HCT116 (cell line): ENCODE measurements around the gene PTRHD1. TPM values are rescaled to one million over a fixed set of nuclear protein-coding genes. Genes with fewer than 3 reads are reported as not detected.

ENCODE experiments used
- ATAC-seq: fragments of 200-7000 bp; cut with Tn5 transposase; 2 replicates; pipeline ENCODE4 v1.9.1; 2020; ENCODE audit warnings: mild to moderate bottlenecking, moderate library complexity
- BruUV-seq: library from RNA; stranded (reverse); fragments of 400-500 nt; replicated peaks from 2 replicates; lab custom pipeline; 2021; lab: Mats Ljungman, UMichigan
- CTCF ChIA-PET: fragments of 300-600 bp; sonication (Branson Sonifier 250); formaldehyde crosslinking; loops from one replicate; lab custom pipeline; 2021; ENCODE audit warnings: antibody characterized with exemption; lab: Charles Lee
- POLR2A ChIA-PET: fragments of 300-600, 350-600 bp; sonication (Branson Sonifier 250); formaldehyde crosslinking; loops from one replicate; lab custom pipeline; 2021; ENCODE audit warnings: antibody characterized with exemption; lab: Charles Lee
- RAD21 ChIA-PET, 2 experiments: fragments of 300-600 bp; sonication (Branson Sonifier 250); formaldehyde crosslinking; loops; one replicate each; lab custom pipeline; 2023; ENCODE audit warnings: low total read pairs in 2 of 2; ENCODE audit not compliant: uncharacterized antibody in 2 of 2, unreplicated experiment in 2 of 2, low non-redundant PET in 1 of 2; lab: Charles Lee
- DNase-seq: peaks from one replicate; pipeline ENCODE4 v3.0.0-alpha.2; 2010; ENCODE audit warnings: low read depth, low spot score
- H2AFZ ChIP-seq: fragments of 200-600 bp; shearing (Covaris generic), sonication (generic); 2 replicates; pipeline ENCODE4 v1.6.1; 2017; ENCODE audit warnings: low read depth, mixed run types, mixed read lengths, antibody characterized with exemption, low read length; ENCODE audit not compliant: poor library complexity, severe bottlenecking
- H3K27ac ChIP-seq: 2 replicates; pipeline ENCODE4 v1.5.1; 2012; ENCODE audit warnings: low read depth, low read length
- H3K27me3 ChIP-seq: fragments of 200-600 bp; sonication (generic); 2 replicates; pipeline ENCODE4 v1.6.1; 2016; ENCODE audit warnings: mixed run types, low read length, mixed read lengths; ENCODE audit not compliant: insufficient read depth
- H3K36me3 ChIP-seq, 2 experiments: fragments of 200-500 bp in 1 of 2; fragments of 200-600 bp in 1 of 2; sonication (Bioruptor generic) in 1 of 2; sonication (generic) in 1 of 2; 2 replicates each; pipeline versions ENCODE4 v1.5.1 to v1.6.1; 2014 to 2016; ENCODE audit warnings: low read length in 2 of 2, inconsistent platforms in 1 of 2, mixed read lengths in 1 of 2, mixed run types in 1 of 2; ENCODE audit not compliant: insufficient read depth in 2 of 2, control insufficient read depth in 1 of 2
- H3K4me1 ChIP-seq, 2 experiments: fragments of 200-600 bp in 1 of 2; sonication (generic) in 1 of 2; 2 replicates each; pipeline versions ENCODE4 v1.5.1 to v1.6.1; 2012 to 2017; ENCODE audit warnings: low read length in 2 of 2, inconsistent platforms in 1 of 2, mild to moderate bottlenecking in 1 of 2, mixed read lengths in 1 of 2, mixed run types in 1 of 2, moderate library complexity in 1 of 2; ENCODE audit not compliant: insufficient read depth in 2 of 2, control insufficient read depth in 1 of 2
- H3K4me2 ChIP-seq: fragments of 200-600 bp; sonication (generic); 2 replicates; pipeline ENCODE4 v1.6.1; 2017; ENCODE audit warnings: mixed run types, low read length, mixed read lengths
- H3K4me3 ChIP-seq, 2 experiments: fragments of 200-600 bp in 1 of 2; sonication (generic) in 1 of 2; replicated peaks in 1 of 2; 2 replicates each; pipeline ENCODE4 v1.5.1; 2011 to 2016; ENCODE audit warnings: low read length in 2 of 2, control low read depth in 1 of 2, low read depth in 1 of 2, mild to moderate bottlenecking in 1 of 2, mixed read lengths in 1 of 2, mixed run types in 1 of 2
- H3K79me2 ChIP-seq: fragments of 200-600 bp; sonication (generic); 2 replicates; pipeline ENCODE4 v1.6.1; 2017; ENCODE audit warnings: mild to moderate bottlenecking, mixed run types, low read length, moderate library complexity, mixed read lengths; ENCODE audit not compliant: insufficient read depth
- H3K9ac ChIP-seq: fragments of 200-600 bp; sonication (generic); 2 replicates; pipeline ENCODE4 v1.6.1; 2016; ENCODE audit warnings: low read length, mixed read lengths
- H3K9me2 ChIP-seq: fragments of 200-600 bp; sonication (generic), shearing (Covaris generic); 2 replicates; pipeline ENCODE4 v1.6.1; 2017; ENCODE audit warnings: mixed run types, mild to moderate bottlenecking, moderate library complexity; ENCODE audit not compliant: insufficient read depth
- H3K9me3 ChIP-seq, 2 experiments: fragments of 200-500 bp in 1 of 2; fragments of 200-600 bp in 1 of 2; sonication (Bioruptor generic) in 1 of 2; sonication (generic) in 1 of 2; 2 replicates each; pipeline ENCODE4 v1.6.1; 2014 to 2017; ENCODE audit warnings: low read length in 2 of 2, mixed read lengths in 2 of 2, inconsistent platforms in 1 of 2, low read depth in 1 of 2, mild to moderate bottlenecking in 1 of 2, mixed run types in 1 of 2, moderate library complexity in 1 of 2; ENCODE audit not compliant: control insufficient read depth in 1 of 2, insufficient read depth in 1 of 2
- H4K20me1 ChIP-seq: fragments of 200-600 bp; sonication (generic), shearing (Covaris generic); 2 replicates; pipeline ENCODE4 v1.6.1; 2017; ENCODE audit warnings: mixed run types, mild to moderate bottlenecking, moderate library complexity; ENCODE audit not compliant: insufficient read depth
- ATF3 ChIP-seq: IDR thresholded peaks from 2 replicates; pipeline ENCODE4 v1.6.1; 2012
- CBX3 ChIP-seq: IDR thresholded peaks from 2 replicates; pipeline ENCODE4 v1.6.1; 2012; ENCODE audit warnings: low read depth
- EGR1 ChIP-seq: IDR thresholded peaks from 2 replicates; pipeline ENCODE4 v1.6.1; 2012; ENCODE audit warnings: low read depth
- ELF1 ChIP-seq: IDR thresholded peaks from 2 replicates; pipeline ENCODE4 v1.6.1; 2012; ENCODE audit warnings: low read depth, borderline replicate concordance
- EZH2 ChIP-seq: fragments of 200-600 bp; sonication (generic); IDR thresholded peaks from 2 replicates; pipeline ENCODE4 v1.6.1; 2017; ENCODE audit warnings: antibody characterized with exemption, mixed run types
- JUND ChIP-seq: IDR thresholded peaks from 2 replicates; pipeline ENCODE4 v1.6.1; 2012
- POLR2AphosphoS5 ChIP-seq: IDR thresholded peaks from 2 replicates; pipeline ENCODE4 v1.6.1; 2011; ENCODE audit warnings: mild to moderate bottlenecking, low read depth, low read length, moderate library complexity
- REST ChIP-seq: IDR thresholded peaks from 2 replicates; pipeline ENCODE4 v1.6.1; 2012; ENCODE audit warnings: low read depth
- SP1 ChIP-seq: IDR thresholded peaks from 2 replicates; pipeline ENCODE4 v1.6.1; 2012; ENCODE audit warnings: low read depth
- SRF ChIP-seq: IDR thresholded peaks from 2 replicates; pipeline ENCODE4 v1.6.1; 2012; ENCODE audit warnings: low read depth
- TCF7L2 ChIP-seq: IDR thresholded peaks from 2 replicates; pipeline ENCODE4 v1.7.0; 2011; ENCODE audit warnings: borderline replicate concordance, inconsistent platforms; ENCODE audit not compliant: insufficient read depth, insufficient read length; ENCODE audit errors: extremely low read depth
- ZFX ChIP-seq: fragments of 450-650 bp; IDR thresholded peaks from 2 replicates; pipeline ENCODE4 v1.6.1; 2017
- intact Hi-C: fragments of 100-400 bp; cut with micrococcal nuclease; formaldehyde crosslinking; loops from 2 replicates; pipeline ENCODE4 v1.10.0; 2022
- total RNA-seq: library from RNA; stranded (reverse); gene quantifications from one replicate; pipeline ENCODE4 v1.2.1, GENCODE V29; 2021; ENCODE audit not compliant: unreplicated experiment

PTRHD1 gene
- total RNA-seq, 1 experiment from 2014 or later, result 24.3 TPM

- no peak for TF ChIP-seq REST
- TF ChIP-seq EZH2, result no peak
- no peak for TF ChIP-seq SP1
These were observed 23.2 kb upstream of the PTRHD1 start (continued) for GRCh38 chr2:24816404-24816803.

- Histone ChIP-seq H2AFZ (no peak overlapping the region), H3K4me1 (no peaks in the 10 kb centered on the region), H3K9me3 (no peaks in the 10 kb centered on the region), H3K4me3 (no peak overlapping the region), H3K9ac (no peak overlapping the region), H3K9me2 (no peaks in the 10 kb centered on the region), H3K79me2 (peaks cover 48% of the 10 kb centered on the region), H3K4me2 (no peak overlapping the region), H3K27ac (no peak overlapping the region), H3K27me3 (no peaks in the 10 kb centered on the region), H3K36me3 (peaks cover 30 to 49% of the 10 kb centered on the region in 2 experiments), H4K20me1 (no peaks in the 10 kb centered on the region)
- CTCF ChIA-PET, result no interaction called here
- no peak for TF ChIP-seq ZFX
- intact Hi-C loops, result no loop called here
- RAD21 ChIA-PET, result no interaction called here
- POLR2A ChIA-PET, result no interaction called here
- ATAC-seq (no peak), DNase-seq (no peak)
- BruUV-seq, result no TSS peak
These were observed 22.0 kb upstream of the PTRHD1 start for GRCh38 chr2:24815171-24815570.

GRCh38 chr2:24814516-24814915, 21.3 kb upstream of the PTRHD1 start:
- Histone ChIP-seq H3K4me3 (no peak overlapping the region), H3K79me2 (peaks cover 54% of the 10 kb centered on the region), H4K20me1 (no peaks in the 10 kb centered on the region), H3K4me1 (peaks cover 0 to 2% of the 10 kb centered on the region in 2 experiments; a peak in 2 of 4 replicates), H3K9me3 (no peaks in the 10 kb centered on the region), H3K27me3 (no peaks in the 10 kb centered on the region), H3K36me3 (peaks cover 30 to 45% of the 10 kb centered on the region in 2 experiments), H3K27ac (no peak overlapping the region), H3K4me2 (no peak overlapping the region), H3K9me2 (no peaks in the 10 kb centered on the region), H2AFZ (no peak overlapping the region), H3K9ac (no peak overlapping the region)
- DNase-seq (no peak), ATAC-seq (no peak)
- TF ChIP-seq ATF3, result no peak
- TF ChIP-seq SRF, result no peak
- TF ChIP-seq ZFX, result no peak
- TF ChIP-seq POLR2AphosphoS5, result no peak
- TF ChIP-seq EZH2, result no peak
- TF ChIP-seq CBX3, result no peak
- no peak for TF ChIP-seq ELF1
- TF ChIP-seq EGR1, result no peak
- no peak for TF ChIP-seq TCF7L2
- no peak for TF ChIP-seq JUND
- no peak for TF ChIP-seq SP1
- ChIA-PET POLR2A (no interaction called here), CTCF (no interaction called here), RAD21 (no interaction called here)
- no TSS peak for BruUV-seq
- intact Hi-C loops, result no loop called here
